WTC11 (cell line): ENCODE measurements around the gene TRAPPC3. TPM values are rescaled to one million over a fixed set of nuclear protein-coding genes. Genes with fewer than 3 reads are reported as not detected.

Experiments
- ATAC-seq: fragments of 200-7000 bp; cut with Tn5 transposase; 2 replicates; pipeline ENCODE4 v1.10.0; 2021; ENCODE audit warnings: mild to moderate bottlenecking, moderate library complexity
- CTCF ChIA-PET: fragments of 300-600 bp; sonication (Branson Sonifier 250); formaldehyde crosslinking; loops from one replicate; lab custom pipeline; 2021; ENCODE audit warnings: antibody characterized with exemption; lab: Charles Lee
- POLR2A ChIA-PET: fragments of 350-600 bp; sonication (Branson Sonifier 250); formaldehyde crosslinking; loops from one replicate; lab custom pipeline; 2021; ENCODE audit warnings: antibody characterized with exemption; lab: Charles Lee
- DNase-seq: peaks from one replicate; pipeline ENCODE4 v3.0.0; 2021; ENCODE audit warnings: low spot score
- H3K27ac Mint-ChIP-seq: 2 replicates; pipeline ENCODE4 v1.8.0; 2021; ENCODE audit warnings: mixed read lengths
- H3K27me3 Mint-ChIP-seq: 2 replicates; pipeline ENCODE4 v1.8.0; 2021; ENCODE audit warnings: low read depth, mild to moderate bottlenecking, moderate library complexity, mixed read lengths
- H3K36me3 Mint-ChIP-seq: 2 replicates; pipeline ENCODE4 v1.8.0; 2021; ENCODE audit warnings: mixed read lengths
- H3K4me1 Mint-ChIP-seq: 2 replicates; pipeline ENCODE4 v1.8.0; 2022; ENCODE audit warnings: mixed read lengths
- H3K4me3 Mint-ChIP-seq: 2 replicates; pipeline ENCODE4 v1.8.0; 2021; ENCODE audit warnings: mild to moderate bottlenecking, moderate library complexity, mixed read lengths
- H3K9me3 Mint-ChIP-seq: 2 replicates; pipeline ENCODE4 v1.8.0; 2021; ENCODE audit warnings: mixed read lengths
- CBFB ChIP-seq: sonication (generic); formaldehyde crosslinking; IDR thresholded peaks from 2 replicates; pipeline ENCODE4 v1.8.1; 2022; ENCODE audit warnings: mild to moderate bottlenecking, low read depth, missing genetic modification reagents
- ELF4 ChIP-seq: sonication (generic); formaldehyde crosslinking; IDR thresholded peaks from 2 replicates; pipeline ENCODE4 v1.8.1; 2022; ENCODE audit warnings: low read depth, mild to moderate bottlenecking, moderate library complexity, missing genetic modification reagents
- ETV6 ChIP-seq: sonication (generic); formaldehyde crosslinking; IDR thresholded peaks from 2 replicates; pipeline ENCODE4 v1.8.1; 2022; ENCODE audit warnings: mild to moderate bottlenecking, missing genetic modification reagents
- FOXJ3 ChIP-seq: sonication (generic); formaldehyde crosslinking; IDR thresholded peaks from 2 replicates; pipeline ENCODE4 v1.9.0; 2021; ENCODE audit warnings: missing genetic modification reagents, mild to moderate bottlenecking, borderline replicate concordance
- MYBL2 ChIP-seq: sonication (generic); formaldehyde crosslinking; IDR thresholded peaks from 2 replicates; pipeline ENCODE4 v1.8.1; 2023; ENCODE audit warnings: mild to moderate bottlenecking, moderate library complexity, missing genetic modification reagents
- NFYB ChIP-seq: sonication (generic); formaldehyde crosslinking; conservative IDR thresholded peaks from 2 replicates; pipeline ENCODE4 v1.8.0; 2022; ENCODE audit warnings: low read depth, missing genetic modification reagents
- NR2C2 ChIP-seq: sonication (generic); formaldehyde crosslinking; IDR thresholded peaks from 2 replicates; pipeline ENCODE4 v1.8.0; 2022; ENCODE audit warnings: mild to moderate bottlenecking, missing genetic modification reagents
- NR3C1 ChIP-seq: sonication (generic); formaldehyde crosslinking; conservative IDR thresholded peaks from 2 replicates; pipeline ENCODE4 v1.8.1; 2023; ENCODE audit warnings: low read depth, mild to moderate bottlenecking, missing genetic modification reagents
- SMAD4 ChIP-seq: sonication (generic); formaldehyde crosslinking; IDR thresholded peaks from 2 replicates; pipeline ENCODE4 v1.8.0; 2022; ENCODE audit warnings: mild to moderate bottlenecking, missing genetic modification reagents
- SOX15 ChIP-seq: fragments of 250-450 bp; sonication (Bioruptor Pico); IDR thresholded peaks from 2 replicates; pipeline ENCODE4 v1.9.0; 2021; ENCODE audit warnings: mild to moderate bottlenecking
- TP53 ChIP-seq: sonication (generic); formaldehyde crosslinking; IDR thresholded peaks from 2 replicates; pipeline ENCODE4 v1.8.1; 2023; ENCODE audit warnings: mild to moderate bottlenecking, missing genetic modification reagents
- total RNA-seq: library from RNA; stranded (reverse); gene quantifications from 3 replicates; pipeline ENCODE4 v1.2.3, GENCODE V29; 2021
- TF ChIP-seq, protein P1 (sequence below): sonication (generic); formaldehyde crosslinking; IDR thresholded peaks from 2 replicates; pipeline ENCODE4 v1.8.1; 2023; ENCODE audit warnings: mild to moderate bottlenecking, missing genetic modification reagents
- TF ChIP-seq, protein P2 (sequence below): sonication (generic); formaldehyde crosslinking; IDR thresholded peaks from 2 replicates; pipeline ENCODE4 v1.8.0; 2022; ENCODE audit warnings: missing genetic modification reagents
- TF ChIP-seq, protein P3 (sequence below): fragments of 250-450 bp; sonication (Bioruptor Pico); IDR thresholded peaks from 2 replicates; pipeline ENCODE4 v1.9.0; 2021; ENCODE audit warnings: mild to moderate bottlenecking
- TF ChIP-seq, protein P4 (sequence below): sonication (generic); formaldehyde crosslinking; IDR thresholded peaks from 2 replicates; pipeline ENCODE4 v1.8.1; 2023; ENCODE audit warnings: mild to moderate bottlenecking, moderate library complexity, missing genetic modification reagents
- TF ChIP-seq, protein P5 (sequence below): sonication (generic); formaldehyde crosslinking; IDR thresholded peaks from 2 replicates; pipeline ENCODE4 v1.8.1; 2022; ENCODE audit warnings: missing genetic modification reagents, borderline replicate concordance

TRAPPC3 gene
- total RNA-seq, 1 experiment from 2014 or later = 48.9 TPM

DNA sequence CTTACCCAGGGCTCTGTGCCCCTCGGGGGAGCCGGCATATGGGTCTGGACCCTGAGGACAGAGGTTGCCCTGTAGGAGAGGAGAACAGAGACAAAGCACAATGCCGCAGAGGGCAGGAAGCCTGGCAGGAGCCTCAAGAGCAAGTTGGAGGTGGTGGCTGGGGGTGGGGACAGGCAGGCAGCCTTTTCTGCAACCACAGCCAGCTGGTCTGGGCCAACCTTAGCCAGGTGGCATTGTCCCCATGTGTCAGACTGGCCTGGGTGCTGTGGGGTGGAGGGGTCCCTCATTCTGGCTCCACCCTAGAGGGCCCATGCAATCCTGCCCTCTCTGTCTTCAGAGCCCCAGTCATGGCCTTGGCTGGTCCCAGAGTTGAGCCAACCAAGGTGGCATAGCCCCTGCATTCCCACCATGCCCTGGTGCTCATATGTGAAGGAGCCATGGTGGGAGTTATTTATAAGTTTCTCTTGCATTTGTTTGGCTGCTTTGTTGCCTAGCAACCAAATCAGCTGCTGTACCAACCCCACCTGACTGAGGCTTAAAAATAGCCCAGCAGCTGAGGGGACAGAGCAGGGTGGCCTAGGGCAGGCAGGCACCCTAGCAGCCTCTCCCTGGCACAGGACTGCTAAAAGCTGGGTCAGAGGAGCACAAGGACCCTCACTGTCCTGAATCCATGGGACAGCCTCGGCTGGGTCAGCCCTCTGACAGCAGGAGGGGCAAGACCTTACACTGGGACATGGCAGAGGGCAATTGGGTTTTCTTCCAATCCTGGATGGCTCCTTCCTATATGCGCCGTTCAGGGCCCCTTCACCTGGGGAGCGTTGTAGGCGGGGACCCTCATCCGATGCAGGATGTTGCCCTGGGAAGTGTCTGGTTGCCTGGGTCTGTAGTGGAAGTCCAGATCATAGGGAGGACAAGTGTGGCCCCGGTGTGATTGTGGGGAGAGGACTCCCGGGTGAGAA is 26.1 kb upstream of the TRAPPC3 start:
- ATAC-seq = no peak
- H3K4me1 Mint-ChIP-seq = peaks cover 22% of the 10 kb centered on the region
- ChIA-PET CTCF (interaction anchor here (0.6 to 2.4 kb wide), 8 partner anchors 12 to 147 kb away, joined by 3 to 17 read pairs (median 6); partner anchors contain the start of genes MAP7D1 and TRAPPC3), POLR2A (interaction anchor here (2.1 kb wide), 1 partner anchor 19 kb away, joined by 4 read pairs; the partner anchor contains the start of gene MAP7D1)
- H3K4me3 Mint-ChIP-seq = peak overlapping the region; percentile 41
- no peaks in the 10 kb centered on the region for H3K9me3 Mint-ChIP-seq
- no peak overlapping the region; the same call in 1 of the 2 replicates for H3K27ac Mint-ChIP-seq
- H3K36me3 Mint-ChIP-seq = peaks cover 32% of the 10 kb centered on the region
- DNase-seq = no peak
- H3K27me3 Mint-ChIP-seq = no peaks in the 10 kb centered on the region
- TF ChIP-seq FOXJ3 (CRISPR knock-in tag) (no peak), TP53 (CRISPR knock-in tag) (no peak), CBFB (CRISPR knock-in tag) (no peak), NR2C2 (CRISPR knock-in tag) (no peak), SMAD4 (CRISPR knock-in tag) (no peak), MYBL2 (CRISPR knock-in tag) (no peak), ELF4 (CRISPR knock-in tag) (no peak), NR3C1 (CRISPR knock-in tag) (no peak), ETV6 (CRISPR knock-in tag) (no peak), NFYB (no peak), SOX15 (CRISPR knock-in tag) (no peak)
- TF ChIP-seq, protein P1, sequence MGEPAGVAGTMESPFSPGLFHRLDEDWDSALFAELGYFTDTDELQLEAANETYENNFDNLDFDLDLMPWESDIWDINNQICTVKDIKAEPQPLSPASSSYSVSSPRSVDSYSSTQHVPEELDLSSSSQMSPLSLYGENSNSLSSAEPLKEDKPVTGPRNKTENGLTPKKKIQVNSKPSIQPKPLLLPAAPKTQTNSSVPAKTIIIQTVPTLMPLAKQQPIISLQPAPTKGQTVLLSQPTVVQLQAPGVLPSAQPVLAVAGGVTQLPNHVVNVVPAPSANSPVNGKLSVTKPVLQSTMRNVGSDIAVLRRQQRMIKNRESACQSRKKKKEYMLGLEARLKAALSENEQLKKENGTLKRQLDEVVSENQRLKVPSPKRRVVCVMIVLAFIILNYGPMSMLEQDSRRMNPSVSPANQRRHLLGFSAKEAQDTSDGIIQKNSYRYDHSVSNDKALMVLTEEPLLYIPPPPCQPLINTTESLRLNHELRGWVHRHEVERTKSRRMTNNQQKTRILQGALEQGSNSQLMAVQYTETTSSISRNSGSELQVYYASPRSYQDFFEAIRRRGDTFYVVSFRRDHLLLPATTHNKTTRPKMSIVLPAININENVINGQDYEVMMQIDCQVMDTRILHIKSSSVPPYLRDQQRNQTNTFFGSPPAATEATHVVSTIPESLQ (CRISPR knock-in tag) = no peak
- TF ChIP-seq, protein P2, sequence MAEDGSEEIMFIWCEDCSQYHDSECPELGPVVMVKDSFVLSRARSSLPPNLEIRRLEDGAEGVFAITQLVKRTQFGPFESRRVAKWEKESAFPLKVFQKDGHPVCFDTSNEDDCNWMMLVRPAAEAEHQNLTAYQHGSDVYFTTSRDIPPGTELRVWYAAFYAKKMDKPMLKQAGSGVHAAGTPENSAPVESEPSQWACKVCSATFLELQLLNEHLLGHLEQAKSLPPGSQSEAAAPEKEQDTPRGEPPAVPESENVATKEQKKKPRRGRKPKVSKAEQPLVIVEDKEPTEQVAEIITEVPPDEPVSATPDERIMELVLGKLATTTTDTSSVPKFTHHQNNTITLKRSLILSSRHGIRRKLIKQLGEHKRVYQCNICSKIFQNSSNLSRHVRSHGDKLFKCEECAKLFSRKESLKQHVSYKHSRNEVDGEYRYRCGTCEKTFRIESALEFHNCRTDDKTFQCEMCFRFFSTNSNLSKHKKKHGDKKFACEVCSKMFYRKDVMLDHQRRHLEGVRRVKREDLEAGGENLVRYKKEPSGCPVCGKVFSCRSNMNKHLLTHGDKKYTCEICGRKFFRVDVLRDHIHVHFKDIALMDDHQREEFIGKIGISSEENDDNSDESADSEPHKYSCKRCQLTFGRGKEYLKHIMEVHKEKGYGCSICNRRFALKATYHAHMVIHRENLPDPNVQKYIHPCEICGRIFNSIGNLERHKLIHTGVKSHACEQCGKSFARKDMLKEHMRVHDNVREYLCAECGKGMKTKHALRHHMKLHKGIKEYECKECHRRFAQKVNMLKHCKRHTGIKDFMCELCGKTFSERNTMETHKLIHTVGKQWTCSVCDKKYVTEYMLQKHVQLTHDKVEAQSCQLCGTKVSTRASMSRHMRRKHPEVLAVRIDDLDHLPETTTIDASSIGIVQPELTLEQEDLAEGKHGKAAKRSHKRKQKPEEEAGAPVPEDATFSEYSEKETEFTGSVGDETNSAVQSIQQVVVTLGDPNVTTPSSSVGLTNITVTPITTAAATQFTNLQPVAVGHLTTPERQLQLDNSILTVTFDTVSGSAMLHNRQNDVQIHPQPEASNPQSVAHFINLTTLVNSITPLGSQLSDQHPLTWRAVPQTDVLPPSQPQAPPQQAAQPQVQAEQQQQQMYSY (CRISPR knock-in tag) = no peak
- TF ChIP-seq, protein P3, sequence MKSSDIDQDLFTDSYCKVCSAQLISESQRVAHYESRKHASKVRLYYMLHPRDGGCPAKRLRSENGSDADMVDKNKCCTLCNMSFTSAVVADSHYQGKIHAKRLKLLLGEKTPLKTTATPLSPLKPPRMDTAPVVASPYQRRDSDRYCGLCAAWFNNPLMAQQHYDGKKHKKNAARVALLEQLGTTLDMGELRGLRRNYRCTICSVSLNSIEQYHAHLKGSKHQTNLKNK (CRISPR knock-in tag) = no peak
- TF ChIP-seq, protein P4, sequence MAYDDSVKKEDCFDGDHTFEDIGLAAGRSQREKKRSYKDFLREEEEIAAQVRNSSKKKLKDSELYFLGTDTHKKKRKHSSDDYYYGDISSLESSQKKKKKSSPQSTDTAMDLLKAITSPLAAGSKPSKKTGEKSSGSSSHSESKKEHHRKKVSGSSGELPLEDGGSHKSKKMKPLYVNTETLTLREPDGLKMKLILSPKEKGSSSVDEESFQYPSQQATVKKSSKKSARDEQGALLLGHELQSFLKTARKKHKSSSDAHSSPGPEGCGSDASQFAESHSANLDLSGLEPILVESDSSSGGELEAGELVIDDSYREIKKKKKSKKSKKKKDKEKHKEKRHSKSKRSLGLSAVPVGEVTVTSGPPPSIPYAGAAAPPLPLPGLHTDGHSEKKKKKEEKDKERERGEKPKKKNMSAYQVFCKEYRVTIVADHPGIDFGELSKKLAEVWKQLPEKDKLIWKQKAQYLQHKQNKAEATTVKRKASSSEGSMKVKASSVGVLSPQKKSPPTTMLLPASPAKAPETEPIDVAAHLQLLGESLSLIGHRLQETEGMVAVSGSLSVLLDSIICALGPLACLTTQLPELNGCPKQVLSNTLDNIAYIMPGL (CRISPR knock-in tag) = no peak
- TF ChIP-seq, protein P5, sequence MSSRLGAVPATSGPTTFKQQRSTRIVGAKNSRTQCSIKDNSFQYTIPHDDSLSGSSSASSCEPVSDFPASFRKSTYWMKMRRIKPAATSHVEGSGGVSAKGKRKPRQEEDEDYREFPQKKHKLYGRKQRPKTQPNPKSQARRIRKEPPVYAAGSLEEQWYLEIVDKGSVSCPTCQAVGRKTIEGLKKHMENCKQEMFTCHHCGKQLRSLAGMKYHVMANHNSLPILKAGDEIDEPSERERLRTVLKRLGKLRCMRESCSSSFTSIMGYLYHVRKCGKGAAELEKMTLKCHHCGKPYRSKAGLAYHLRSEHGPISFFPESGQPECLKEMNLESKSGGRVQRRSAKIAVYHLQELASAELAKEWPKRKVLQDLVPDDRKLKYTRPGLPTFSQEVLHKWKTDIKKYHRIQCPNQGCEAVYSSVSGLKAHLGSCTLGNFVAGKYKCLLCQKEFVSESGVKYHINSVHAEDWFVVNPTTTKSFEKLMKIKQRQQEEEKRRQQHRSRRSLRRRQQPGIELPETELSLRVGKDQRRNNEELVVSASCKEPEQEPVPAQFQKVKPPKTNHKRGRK = no peak
